ENCODE measurements around the gene CHST11.

CHST11 gene

GRCh38 chr12:104667139-104667538 is 210.4 kb downstream of the CHST11 start:
- CTCF ChIA-PET = interaction anchor here (1.6 kb wide), 1 partner anchor 285 kb away, joined by 6 read pairs; no protein-coding TSS in a partner anchor
- Mint-ChIP-seq H3K27ac (no peak overlapping the region), H3K4me1 (peaks cover 39% of the 10 kb centered on the region), H3K27me3 (no peaks in the 10 kb centered on the region), H3K4me3 (no peak overlapping the region), H3K36me3 (peaks cover 4% of the 10 kb centered on the region), H3K9me3 (no peaks in the 10 kb centered on the region)
- no peak for DNase-seq

DNA sequence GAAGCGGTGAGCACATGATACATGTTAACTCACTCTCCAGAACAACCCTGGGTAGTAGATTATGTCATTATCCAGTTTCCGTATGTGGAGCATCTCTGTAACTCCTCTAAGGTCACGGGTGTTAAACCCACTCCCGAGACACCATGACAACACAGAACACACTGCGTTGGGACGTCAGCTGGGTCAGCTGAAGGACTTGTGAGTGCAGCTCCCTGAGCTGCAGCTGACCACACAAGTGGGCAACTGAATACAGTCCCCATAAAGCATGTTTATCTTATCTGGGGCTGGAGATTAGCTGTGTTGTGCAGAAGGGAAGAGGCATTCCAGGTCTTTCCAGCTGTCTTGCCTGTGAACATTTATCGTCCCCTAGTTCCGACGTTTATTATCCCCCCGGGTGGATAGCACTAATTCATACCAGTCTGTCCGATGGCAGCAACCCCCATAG is 211.5 kb downstream of the CHST11 start:
- Mint-ChIP-seq H3K27me3 (no peaks in the 10 kb centered on the region), H3K4me3 (no peak overlapping the region), H3K4me1 (peaks cover 45% of the 10 kb centered on the region), H3K9me3 (no peaks in the 10 kb centered on the region), H3K36me3 (peaks cover 4% of the 10 kb centered on the region), H3K27ac (no peak overlapping the region)
- DNase-seq = no peak
- CTCF ChIA-PET = interaction anchor here (1.6 to 1.8 kb wide), 2 partner anchors 17 to 286 kb away, joined by 4 to 6 read pairs; no protein-coding TSS in a partner anchor

GRCh38 chr12:104669089-104669721 is 212.5 kb downstream of the CHST11 start:
- peaks cover 47% of the 10 kb centered on the region for H3K4me1 Mint-ChIP-seq

DNA sequence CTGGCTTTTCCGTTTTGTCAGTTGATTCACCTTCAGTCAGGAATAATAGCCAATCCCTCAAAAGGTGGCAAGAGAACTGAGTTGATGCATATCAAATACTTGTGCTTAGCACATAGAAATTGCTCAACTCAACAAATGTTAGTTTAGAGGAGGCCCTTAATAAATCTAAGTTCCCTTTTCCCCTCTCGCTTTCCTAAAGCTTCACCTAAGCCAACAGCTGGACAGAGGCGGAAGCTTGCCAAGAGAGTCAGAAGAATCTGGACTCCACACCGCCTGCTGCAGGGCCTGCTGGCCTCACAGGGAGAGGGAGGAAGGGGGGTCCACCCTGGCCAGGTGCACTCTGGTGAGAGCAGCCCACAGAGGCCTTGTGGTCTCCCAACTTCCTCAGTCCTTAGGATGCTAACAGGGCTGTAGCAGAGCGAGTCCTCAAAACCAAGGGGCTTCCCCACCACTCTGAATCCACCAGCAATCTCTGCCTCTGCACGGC is 213.1 kb downstream of the CHST11 start:
- H3K4me3 Mint-ChIP-seq = no peak overlapping the region
- no peak overlapping the region for H3K27ac Mint-ChIP-seq
- peaks cover 47% of the 10 kb centered on the region for H3K4me1 Mint-ChIP-seq
- peaks cover 4% of the 10 kb centered on the region for H3K36me3 Mint-ChIP-seq
- no peaks in the 10 kb centered on the region for H3K9me3 Mint-ChIP-seq
- no peaks in the 10 kb centered on the region for H3K27me3 Mint-ChIP-seq
- CTCF ChIA-PET = interaction anchor here (0.7 to 1.8 kb wide), 5 partner anchors 10 to 288 kb away, joined by 3 to 7 read pairs (median 4); no protein-coding TSS in a partner anchor
- peak; percentile 52 for DNase-seq

More at GRCh38 chr12:104669089-104669721, 212.5 kb downstream of the CHST11 start:
- CTCF ChIA-PET = interaction anchor here (0.7 to 1.8 kb wide), 5 partner anchors 9 to 287 kb away, joined by 3 to 7 read pairs (median 4); no protein-coding TSS in a partner anchor
- Mint-ChIP-seq H3K27me3 (no peaks in the 10 kb centered on the region), H3K27ac (no peak overlapping the region), H3K36me3 (peaks cover 4% of the 10 kb centered on the region), H3K4me3 (no peak overlapping the region), H3K9me3 (no peaks in the 10 kb centered on the region)
- DNase-seq = no peak

DNA sequence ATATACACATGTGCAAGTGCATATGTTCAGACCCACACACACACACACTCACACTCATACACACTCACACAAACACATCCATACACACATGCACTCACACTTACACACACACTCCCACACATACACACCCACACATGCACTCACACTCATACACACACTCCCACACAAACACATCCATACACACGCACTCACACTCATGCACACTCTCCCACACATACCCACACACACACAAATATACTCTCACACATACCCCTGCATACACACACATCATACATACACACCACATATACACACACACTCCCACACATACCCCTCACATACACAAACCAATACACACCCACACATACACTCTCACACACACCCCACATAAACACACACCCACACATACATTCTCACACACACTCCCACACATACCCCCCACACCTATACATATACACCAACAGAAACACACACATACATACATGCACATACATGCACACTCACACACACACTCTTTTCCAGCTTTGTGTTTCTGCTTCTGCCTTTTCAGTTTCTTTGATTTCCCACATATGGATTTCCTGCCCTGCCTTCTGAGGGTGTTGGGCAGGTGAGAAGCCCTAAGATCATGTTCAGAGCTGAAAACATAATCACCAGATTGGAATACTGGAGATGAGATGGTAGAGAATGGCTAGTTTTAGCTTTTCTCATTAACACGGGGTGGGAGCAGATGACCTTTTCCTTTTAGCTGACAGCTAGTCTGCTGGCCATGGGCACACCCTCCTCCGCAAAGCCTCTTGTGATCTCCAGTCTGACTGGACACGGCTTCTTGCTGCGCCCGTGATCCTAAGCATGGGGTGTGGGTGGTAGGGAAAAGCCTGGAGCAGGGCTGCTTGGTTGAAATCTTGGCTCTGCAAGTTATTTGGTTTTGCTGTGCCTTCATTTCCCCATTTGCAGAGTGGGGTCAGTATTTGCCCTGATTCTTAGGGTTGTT is 214.0 kb downstream of the CHST11 start:
- DNase-seq = no peak
- Mint-ChIP-seq H3K4me1 (peaks cover 42% of the 10 kb centered on the region), H3K9me3 (no peaks in the 10 kb centered on the region), H3K27ac (peak overlapping the region; percentile 75), H3K36me3 (no peaks in the 10 kb centered on the region), H3K4me3 (no peak overlapping the region), H3K27me3 (no peaks in the 10 kb centered on the region)
- CTCF ChIA-PET = interaction anchor here (0.9 to 2.0 kb wide), 5 partner anchors 15 to 289 kb away, joined by 4 to 12 read pairs (median 4); no protein-coding TSS in a partner anchor

GRCh38 chr12:104671409-104672095 is 214.8 kb downstream of the CHST11 start:
- Mint-ChIP-seq H3K4me3 (peak overlapping the region; percentile 19), H3K27me3 (no peaks in the 10 kb centered on the region), H3K27ac (peak overlapping the region; percentile 75), H3K36me3 (no peaks in the 10 kb centered on the region), H3K9me3 (no peaks in the 10 kb centered on the region), H3K4me1 (peaks cover 42% of the 10 kb centered on the region)
- CTCF ChIA-PET = interaction anchor here (1.3 to 2.0 kb wide), 3 partner anchors 14 to 290 kb away, joined by 4 to 12 read pairs (median 4); no protein-coding TSS in a partner anchor
- DNase-seq = peak; percentile 67

DNA sequence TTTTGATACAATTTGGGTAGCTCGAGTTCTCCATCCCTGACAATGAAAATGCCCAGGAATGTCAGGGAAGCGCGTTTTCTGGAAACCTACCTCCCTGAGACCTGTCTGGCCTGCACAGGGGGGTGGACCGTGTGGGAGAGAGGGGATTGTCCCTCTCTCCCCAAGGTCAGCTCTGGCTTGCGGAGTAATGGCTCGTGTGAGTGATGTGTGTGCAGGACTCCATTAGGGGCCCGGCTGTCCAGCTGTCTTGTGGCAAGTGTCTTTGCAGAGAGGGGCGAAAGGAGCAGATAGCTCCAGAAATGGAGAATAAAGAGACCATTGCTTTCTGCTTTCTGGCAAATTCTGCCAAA is 215.3 kb downstream of the CHST11 start:
- Mint-ChIP-seq H3K4me3 (no peak overlapping the region), H3K9me3 (no peaks in the 10 kb centered on the region), H3K27ac (no peak overlapping the region), H3K4me1 (peaks cover 42% of the 10 kb centered on the region), H3K36me3 (no peaks in the 10 kb centered on the region), H3K27me3 (no peaks in the 10 kb centered on the region)
- no peak for DNase-seq
- CTCF ChIA-PET = interaction anchor here (1.5 to 2.0 kb wide), 2 partner anchors 16 to 290 kb away, joined by 4 to 12 read pairs; no protein-coding TSS in a partner anchor

DNA sequence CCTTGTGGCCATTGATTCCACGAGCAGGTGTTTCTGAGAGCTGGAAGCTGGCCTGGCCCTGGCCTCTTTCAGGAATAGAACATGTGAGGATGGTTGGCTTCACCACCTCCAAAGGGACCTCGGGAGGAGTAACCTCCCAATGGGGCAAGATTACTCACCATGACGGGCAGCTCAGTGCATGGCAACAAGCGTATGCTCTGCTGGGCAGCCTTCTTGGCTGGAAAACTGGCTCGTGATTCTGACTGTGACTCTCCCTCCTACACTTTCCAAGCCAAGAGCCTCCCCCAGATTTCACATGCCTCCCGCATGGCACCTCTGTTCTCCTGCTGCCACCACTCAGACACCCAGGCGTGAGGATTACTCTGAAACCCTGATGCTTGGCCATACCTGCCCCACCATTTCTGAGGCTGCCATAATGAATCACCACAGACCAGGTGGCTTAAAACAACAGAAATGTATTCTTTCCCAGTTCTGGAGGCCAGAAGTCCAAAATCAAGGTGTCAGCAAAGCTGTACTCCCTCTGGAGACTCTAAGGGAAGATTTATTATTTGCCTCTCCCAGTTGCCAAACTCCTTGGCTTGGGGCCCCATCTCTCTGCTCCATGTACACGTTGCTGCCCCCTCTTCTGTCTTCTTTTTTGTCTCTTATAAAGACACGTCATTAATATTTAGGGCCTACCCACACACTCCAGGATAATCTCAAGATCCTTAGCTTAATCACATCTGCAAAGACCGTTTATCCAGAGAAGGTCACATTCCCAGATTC is 215.9 kb downstream of the CHST11 start:
- no peaks in the 10 kb centered on the region for H3K36me3 Mint-ChIP-seq
- H3K9me3 Mint-ChIP-seq = no peaks in the 10 kb centered on the region
- no peak overlapping the region for H3K27ac Mint-ChIP-seq
- no peak overlapping the region for H3K4me3 Mint-ChIP-seq
- H3K27me3 Mint-ChIP-seq = no peaks in the 10 kb centered on the region
- peaks cover 42% of the 10 kb centered on the region for H3K4me1 Mint-ChIP-seq
- no peak for DNase-seq
- CTCF ChIA-PET = interaction anchor here (2.0 kb wide), 1 partner anchor 291 kb away, joined by 12 read pairs; no protein-coding TSS in a partner anchor

DNA sequence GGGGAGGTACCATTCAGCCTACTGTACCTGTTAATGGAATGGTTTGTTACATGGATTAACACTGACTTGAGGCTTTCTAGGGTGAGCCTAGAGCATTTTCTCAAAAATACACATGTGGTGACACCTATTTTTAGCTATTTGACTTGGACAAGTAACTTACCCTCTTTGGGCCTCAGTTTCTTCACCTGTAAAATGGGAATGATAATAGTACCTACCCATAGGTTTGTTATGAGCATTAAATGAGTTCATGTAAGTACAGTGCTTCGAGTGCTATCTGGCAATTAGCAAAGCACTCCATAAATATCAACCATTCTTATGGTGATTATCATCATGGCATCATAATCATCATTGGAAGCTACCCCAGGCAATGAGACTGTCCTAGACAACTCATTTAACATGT is 216.5 kb downstream of the CHST11 start:
- H3K27ac Mint-ChIP-seq = no peak overlapping the region
- no peaks in the 10 kb centered on the region for H3K36me3 Mint-ChIP-seq
- no peak overlapping the region for H3K4me3 Mint-ChIP-seq
- H3K4me1 Mint-ChIP-seq = peaks cover 46% of the 10 kb centered on the region
- DNase-seq = no peak
- H3K27me3 Mint-ChIP-seq = no peaks in the 10 kb centered on the region
- CTCF ChIA-PET = no interaction called here
- H3K9me3 Mint-ChIP-seq = no peaks in the 10 kb centered on the region

DNA sequence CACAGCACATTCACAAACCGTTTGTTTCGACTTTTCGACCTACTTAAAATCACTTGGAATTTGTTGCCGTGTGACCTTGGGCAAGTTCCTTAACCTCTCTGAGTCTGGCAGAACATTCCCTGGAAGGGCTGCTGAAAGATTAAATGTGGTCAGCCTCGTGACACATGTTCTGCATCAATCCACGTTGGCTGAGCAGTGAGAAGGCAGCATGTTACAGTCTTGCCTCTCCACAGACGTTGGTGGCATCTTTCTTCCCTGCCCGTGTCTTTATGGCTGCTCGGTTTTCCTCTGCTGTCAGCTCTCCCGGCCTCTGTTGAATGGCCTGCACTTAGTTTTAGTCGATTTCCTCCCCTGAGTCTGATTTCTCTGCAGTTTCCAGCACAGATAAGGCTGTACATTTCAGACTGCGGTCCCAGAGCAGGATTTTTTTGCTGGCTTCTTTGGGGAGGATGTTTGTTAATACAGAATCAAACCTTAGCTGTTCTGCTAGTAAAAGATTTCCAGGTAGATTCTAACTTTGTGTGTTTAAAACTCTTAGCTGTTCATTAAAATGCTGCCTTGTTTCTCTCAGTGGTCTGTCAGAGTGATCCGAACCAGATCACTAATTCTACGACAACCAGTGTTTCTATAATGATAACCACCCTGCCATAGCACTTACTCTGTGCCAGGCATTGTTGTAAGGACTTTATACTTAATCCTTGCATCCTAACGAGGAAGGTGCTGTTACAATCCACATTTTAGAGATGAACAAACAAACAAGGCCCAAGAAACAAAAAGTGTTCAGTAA is 217.1 kb downstream of the CHST11 start:
- H3K4me1 Mint-ChIP-seq = peaks cover 46% of the 10 kb centered on the region
- no peak for DNase-seq
- H3K36me3 Mint-ChIP-seq = no peaks in the 10 kb centered on the region
- CTCF ChIA-PET = no interaction called here
- no peak overlapping the region for H3K4me3 Mint-ChIP-seq
- no peaks in the 10 kb centered on the region for H3K9me3 Mint-ChIP-seq
- no peak overlapping the region for H3K27ac Mint-ChIP-seq
- no peaks in the 10 kb centered on the region for H3K27me3 Mint-ChIP-seq

- DNase-seq = no peak
- no peak overlapping the region for H3K4me3 Mint-ChIP-seq
- CTCF ChIA-PET = no interaction called here
- H3K27ac Mint-ChIP-seq = no peak overlapping the region
- H3K36me3 Mint-ChIP-seq = peaks cover 7% of the 10 kb centered on the region
- peaks cover 42% of the 10 kb centered on the region for H3K4me1 Mint-ChIP-seq
- H3K9me3 Mint-ChIP-seq = no peaks in the 10 kb centered on the region
- no peaks in the 10 kb centered on the region for H3K27me3 Mint-ChIP-seq
Observed at GRCh38 chr12:104676636-104677035, 219.9 kb downstream of the CHST11 start.

GRCh38 chr12:104677441-104678089 is 220.8 kb downstream of the CHST11 start:
- no peaks in the 10 kb centered on the region for H3K9me3 Mint-ChIP-seq
- no peaks in the 10 kb centered on the region for H3K27me3 Mint-ChIP-seq
- H3K4me1 Mint-ChIP-seq = peaks cover 43% of the 10 kb centered on the region
- H3K27ac Mint-ChIP-seq = no peak overlapping the region
- H3K4me3 Mint-ChIP-seq = no peak overlapping the region
- CTCF ChIA-PET = no interaction called here
- peaks cover 10% of the 10 kb centered on the region for H3K36me3 Mint-ChIP-seq
- no peak for DNase-seq

Measured in activated naive CD4-positive, alpha-beta T cell treated with anti-CD3 and anti-CD28 coated beads, Interleukin-2, amount 10 ng/mL, durations not matched to agents 7 days and 5 days (primary cell).